Measurements from ENCODE around the gene PPIE.

GRCh38 chr1:39694026-39694425, 44.7 kb upstream of the PPIE start:
- TF ChIP-seq CTCF (IDR thresholded peaks at IDR 0.05): no peak
- no peak for TF ChIP-seq POLR2A (IDR thresholded peaks at IDR 0.05)
- TF ChIP-seq EP300 (IDR thresholded peaks at IDR 0.05): no peak
